Measurements from ENCODE around the gene C5orf52.
"Not testable (repeated sequence)": the region's sequence is repeated elsewhere in the genome, so short reads cannot be mapped to it uniquely, and the experiment has no call there.

DNA sequence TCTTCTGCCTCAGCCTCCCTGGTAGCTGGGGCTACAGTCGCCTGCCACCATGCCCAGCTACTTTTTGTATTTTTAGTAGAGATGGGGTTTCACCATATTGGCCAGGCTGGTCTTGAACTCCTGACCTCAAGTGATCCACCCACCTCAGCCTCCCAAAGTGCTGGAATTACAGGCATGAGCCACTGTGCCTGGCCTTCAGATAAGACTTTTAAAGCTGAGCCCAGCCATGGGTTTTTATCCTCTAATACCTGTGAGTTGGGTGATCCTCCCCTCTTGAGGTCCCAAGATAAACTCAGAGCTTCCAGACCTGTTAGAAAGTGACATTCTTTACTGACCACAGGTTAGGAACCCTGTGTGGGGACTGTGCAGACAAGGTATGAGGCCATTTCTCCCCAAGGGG is 56.5 kb downstream of the C5orf52 start:
- not testable (repeated sequence) for TF ChIP-seq SUZ12 (IDR thresholded peaks at IDR 0.05); TARDBP (IDR thresholded peaks at IDR 0.05); BHLHE40 (IDR thresholded peaks at IDR 0.05; ENCODE audit: borderline replicate concordance); ELF4 (IDR thresholded peaks at IDR 0.05); SP1 (IDR thresholded peaks at IDR 0.05); NFRKB (IDR thresholded peaks at IDR 0.05); HDGF (IDR thresholded peaks at IDR 0.05; ENCODE audit: borderline replicate concordance); FOXK2 (IDR thresholded peaks at IDR 0.05); ZNF384 (IDR thresholded peaks at IDR 0.05); FOXM1 (IDR thresholded peaks at IDR 0.05; ENCODE audit: borderline replicate concordance); ARNT (IDR thresholded peaks at IDR 0.05)
